Stimulated activated CD4-positive, alpha-beta T cell treated with anti-CD3 and anti-CD28 coated beads, Interleukin-12 subunit alpha, Interleukin-12 subunit beta, amount 100 ng/mL, for 4 hours (primary cell): Measurements from ENCODE around the gene ZEB2.

Experiments
- DNase-seq: peaks from one replicate; pipeline ENCODE4 v3.0.0-alpha.2; 2020

The ZEB2 gene

GRCh38 chr2:144414324-144414845, 105.5 kb downstream of the ZEB2 start:
- DNase-seq, result no peak

GRCh38 chr2:144412709-144413108, 107.2 kb downstream of the ZEB2 start:
- no peak for DNase-seq

- no peak for DNase-seq
Observed at GRCh38 chr2:144411473-144411872, 108.4 kb downstream of the ZEB2 start.

GRCh38 chr2:144409241-144409640, 110.7 kb downstream of the ZEB2 start:
- no peak for DNase-seq

- no peak for DNase-seq
Observed at GRCh38 chr2:144407262-144407661, 112.7 kb downstream of the ZEB2 start.

GRCh38 chr2:144405982-144406788, 113.7 kb downstream of the ZEB2 start:
- no peak for DNase-seq

GRCh38 chr2:144405321-144405720, 114.6 kb downstream of the ZEB2 start:
- no peak for DNase-seq

- no peak for DNase-seq
Observed at GRCh38 chr2:144404586-144405314, 115.2 kb downstream of the ZEB2 start.

- DNase-seq, result no peak
Observed at GRCh38 chr2:144403933-144404332, 116.0 kb downstream of the ZEB2 start.

- no peak for DNase-seq
Observed at GRCh38 chr2:144402251-144402650, 117.7 kb downstream of the ZEB2 start.

GRCh38 chr2:144401036-144401435, 118.9 kb downstream of the ZEB2 start:
- DNase-seq, result no peak

- DNase-seq, result no peak
Observed at GRCh38 chr2:144396318-144396717, 123.6 kb downstream of the ZEB2 start.

GRCh38 chr2:144390424-144391020, 129.4 kb downstream of the ZEB2 start:
- DNase-seq, result no peak

GRCh38 chr2:144389930-144390311, 130.0 kb downstream of the ZEB2 start:
- no peak for DNase-seq

GRCh38 chr2:144389151-144389929, 130.6 kb downstream of the ZEB2 start:
- no peak for DNase-seq

GRCh38 chr2:144385381-144385780, 134.5 kb downstream of the ZEB2 start:
- no peak for DNase-seq

- DNase-seq, result no peak
Observed at GRCh38 chr2:144383571-144384100, 136.3 kb downstream of the ZEB2 start.

- no peak for DNase-seq
Observed at GRCh38 chr2:144382849-144383248, 137.1 kb downstream of the ZEB2 start.

GRCh38 chr2:144381716-144382115, 138.2 kb downstream of the ZEB2 start:
- DNase-seq, result no peak

GRCh38 chr2:144379851-144380311, 140.0 kb downstream of the ZEB2 start:
- no peak for DNase-seq

GRCh38 chr2:144378551-144378950, 141.4 kb downstream of the ZEB2 start:
- DNase-seq, result no peak

GRCh38 chr2:144377914-144378313, 142.0 kb downstream of the ZEB2 start:
- no peak for DNase-seq

- no peak for DNase-seq
Observed at GRCh38 chr2:144376926-144377325, 143.0 kb downstream of the ZEB2 start.
